Neural progenitor cell (in vitro differentiated cells): ENCODE results near the gene CACNA1D. TPM values are rescaled to one million over a fixed set of nuclear protein-coding genes. Genes with fewer than 3 reads are reported as not detected.

ENCODE experiments used
- DNase-seq: peaks from one replicate; pipeline ENCODE4 v3.0.0-alpha.2; 2016; ENCODE audit warnings: low spot score
- H2AFZ ChIP-seq: fragments of 200-600 bp; sonication (generic); replicated peaks from 2 replicates; pipeline ENCODE4 v1.6.1; 2016; ENCODE audit warnings: antibody characterized with exemption
- H3F3A ChIP-seq: fragments of 200-600 bp; sonication (generic); 2 replicates; pipeline ENCODE4 v1.6.1; 2016; ENCODE audit warnings: antibody characterized with exemption, low read depth
- H3K27ac ChIP-seq: fragments of 200-600 bp; sonication (generic); 2 replicates; pipeline ENCODE4 v1.5.1; 2016; ENCODE audit warnings: mild to moderate bottlenecking
- H3K27me3 ChIP-seq: fragments of 200-600 bp; sonication (generic); 2 replicates; pipeline ENCODE4 v1.6.1; 2016; ENCODE audit warnings: mild to moderate bottlenecking, moderate library complexity
- H3K36me3 ChIP-seq: fragments of 200-600 bp; sonication (generic); 2 replicates; pipeline ENCODE4 v1.5.1; 2016
- H3K4me1 ChIP-seq: fragments of 200-600 bp; sonication (generic); 2 replicates; pipeline ENCODE4 v1.6.1; 2016; ENCODE audit warnings: mixed run types
- H3K4me2 ChIP-seq: fragments of 200-600 bp; sonication (generic); 2 replicates; pipeline ENCODE4 v1.6.1; 2016
- H3K4me3 ChIP-seq: fragments of 200-600 bp; sonication (generic); 2 replicates; pipeline ENCODE4 v1.5.1; 2016
- H3K79me2 ChIP-seq: fragments of 200-600 bp; sonication (generic); 2 replicates; pipeline ENCODE4 v1.6.1; 2016; ENCODE audit warnings: low read depth
- H3K9ac ChIP-seq: fragments of 200-600 bp; sonication (generic); 2 replicates; pipeline ENCODE4 v1.6.1; 2016
- H3K9me3 ChIP-seq: fragments of 200-600 bp; sonication (generic); 2 replicates; pipeline ENCODE4 v1.5.1; 2016; ENCODE audit warnings: low read depth
- H4K20me1 ChIP-seq: fragments of 200-600 bp; sonication (generic); 2 replicates; pipeline ENCODE4 v1.6.1; 2016; ENCODE audit warnings: low read depth
- H3K27ac Mint-ChIP-seq: 3 replicates; pipeline ENCODE4 v1.8.0; 2021; ENCODE audit warnings: mixed read lengths
- H3K27me3 Mint-ChIP-seq: 2 replicates; pipeline ENCODE4 v1.8.0; 2022; ENCODE audit warnings: low read depth, mild to moderate bottlenecking, inconsistent platforms, moderate library complexity, mixed read lengths; ENCODE audit not compliant: insufficient read depth
- H3K36me3 Mint-ChIP-seq: 3 replicates; pipeline ENCODE4 v1.8.0; 2021; ENCODE audit warnings: mixed read lengths
- H3K4me1 Mint-ChIP-seq: 3 replicates; pipeline ENCODE4 v1.8.0; 2021; ENCODE audit warnings: mixed read lengths
- H3K4me3 Mint-ChIP-seq: 3 replicates; pipeline ENCODE4 v1.8.0; 2021; ENCODE audit warnings: mild to moderate bottlenecking, moderate library complexity, mixed read lengths
- H3K9me3 Mint-ChIP-seq: 3 replicates; pipeline ENCODE4 v1.8.0; 2020; ENCODE audit warnings: mixed read lengths
- EZH2 ChIP-seq: fragments of 200-600 bp; sonication (generic); IDR thresholded peaks from 2 replicates; pipeline ENCODE4 v1.6.1; 2017; ENCODE audit warnings: antibody characterized with exemption, mild to moderate bottlenecking, moderate library complexity
- EZH2phosphoT487 ChIP-seq: fragments of 200-600 bp; sonication (generic); IDR thresholded peaks from 2 replicates; pipeline ENCODE4 v1.6.1; 2017; ENCODE audit warnings: antibody characterized with exemption
- total RNA-seq: library from RNA; depleted of rRNA; stranded (reverse); fragments of >200 nt; gene quantifications from 2 replicates; pipeline ENCODE4 v1.2.3, GENCODE V29; 2015; ENCODE audit warnings: low replicate concordance
- TF ChIP-seq, protein P1 (sequence below): fragments of 200-600 bp; sonication (generic); IDR thresholded peaks from 2 replicates; pipeline ENCODE4 v1.5.1; 2017; ENCODE audit warnings: antibody characterized with exemption, mild to moderate bottlenecking

Gene CACNA1D
- total RNA-seq, 1 donor from 2014 or later = 4.7 TPM

DNA sequence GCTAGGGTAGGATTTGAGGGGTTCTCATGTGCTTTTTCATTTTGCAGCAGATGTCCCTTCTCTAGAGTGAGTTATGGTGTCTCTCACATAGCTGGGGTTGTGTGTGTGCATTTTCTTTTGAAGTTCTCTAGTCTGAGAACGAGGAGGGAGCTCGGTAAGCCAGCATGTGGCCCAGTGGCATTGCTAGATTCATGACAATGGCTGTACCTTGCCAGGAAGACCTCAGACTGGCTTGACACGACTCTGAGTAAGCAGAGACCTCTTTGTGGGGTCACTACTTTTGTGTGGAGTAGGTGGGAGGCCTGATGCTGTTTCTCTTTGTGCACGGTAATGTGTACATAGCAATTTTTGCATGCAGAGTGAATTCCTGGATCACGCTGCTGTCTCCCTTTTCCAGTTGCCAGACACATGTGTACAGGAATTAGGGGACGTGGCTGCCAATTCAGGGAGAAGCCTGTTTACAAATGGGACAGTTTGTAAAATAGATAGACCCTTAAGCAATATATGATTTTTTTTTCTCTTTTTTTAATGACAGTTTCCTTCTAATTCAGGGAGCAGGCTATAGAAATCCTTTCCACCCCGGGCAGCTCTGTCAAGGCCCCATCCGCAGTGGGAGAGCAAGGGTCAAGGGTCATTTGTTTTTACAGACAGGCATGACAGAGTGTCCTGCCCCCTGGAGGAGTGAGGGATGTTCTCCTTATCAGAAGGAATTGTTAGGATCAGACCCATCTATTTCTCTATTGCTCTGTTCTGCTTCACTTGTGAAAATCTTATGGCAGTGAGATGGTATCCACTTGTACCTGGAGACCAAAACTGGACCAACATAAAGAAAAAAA, 4.6 kb downstream of the CACNA1D start:
- peak; percentile 55 for DNase-seq

DNA sequence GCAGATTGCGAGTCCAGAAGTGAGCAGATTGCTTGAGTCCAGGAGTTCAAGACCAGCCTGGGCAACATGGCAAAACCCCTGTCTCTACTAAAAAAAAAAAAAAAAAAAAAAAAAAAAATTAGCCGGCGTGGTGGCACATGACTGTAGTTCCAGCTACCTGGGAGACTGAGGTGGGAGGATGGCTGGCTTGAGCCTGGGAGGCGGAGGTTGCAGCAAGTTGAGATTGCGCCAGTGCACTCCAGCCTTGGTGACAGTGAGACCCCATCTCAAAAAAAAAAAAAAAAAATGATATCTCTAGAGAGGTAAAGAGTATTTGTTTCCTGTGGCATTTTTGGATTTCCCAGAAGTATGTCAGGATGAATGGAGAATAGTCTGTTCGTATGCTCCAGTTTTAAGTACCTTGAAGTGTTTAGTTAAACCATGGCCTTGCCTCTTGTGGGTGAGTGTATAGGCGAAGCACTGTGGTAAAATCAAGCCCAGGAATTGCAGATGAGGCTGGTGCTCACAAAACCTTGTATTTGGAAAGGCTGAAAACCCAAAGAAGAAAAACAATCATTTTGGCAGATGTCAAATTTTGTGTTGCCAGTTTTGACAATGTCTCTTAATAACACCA, 5.9 kb downstream of the CACNA1D start:
- Mint-ChIP-seq H3K4me3 (no peak overlapping the region), H3K27ac (no peak overlapping the region), H3K4me1 (peaks cover 43% of the 10 kb centered on the region), H3K27me3 (peaks cover 24% of the 10 kb centered on the region), H3K36me3 (no peaks in the 10 kb centered on the region), H3K9me3 (no peaks in the 10 kb centered on the region)
- no peaks in the 10 kb centered on the region for H3K79me2 ChIP-seq
- peaks cover 9% of the 10 kb centered on the region for H3K4me1 ChIP-seq
- no peak overlapping the region for H2AFZ ChIP-seq
- H3F3A ChIP-seq = peaks cover 10% of the 10 kb centered on the region
- H3K27me3 ChIP-seq = peaks cover 36% of the 10 kb centered on the region
- no peak overlapping the region for H3K9ac ChIP-seq
- no peak overlapping the region for H3K4me2 ChIP-seq
- H3K4me3 ChIP-seq = no peak overlapping the region
- no peak for DNase-seq
- H4K20me1 ChIP-seq = no peaks in the 10 kb centered on the region
- H3K9me3 ChIP-seq = no peaks in the 10 kb centered on the region
- TF ChIP-seq EZH2 = no peak
- no peak for TF ChIP-seq EZH2phosphoT487
- TF ChIP-seq, protein P1, sequence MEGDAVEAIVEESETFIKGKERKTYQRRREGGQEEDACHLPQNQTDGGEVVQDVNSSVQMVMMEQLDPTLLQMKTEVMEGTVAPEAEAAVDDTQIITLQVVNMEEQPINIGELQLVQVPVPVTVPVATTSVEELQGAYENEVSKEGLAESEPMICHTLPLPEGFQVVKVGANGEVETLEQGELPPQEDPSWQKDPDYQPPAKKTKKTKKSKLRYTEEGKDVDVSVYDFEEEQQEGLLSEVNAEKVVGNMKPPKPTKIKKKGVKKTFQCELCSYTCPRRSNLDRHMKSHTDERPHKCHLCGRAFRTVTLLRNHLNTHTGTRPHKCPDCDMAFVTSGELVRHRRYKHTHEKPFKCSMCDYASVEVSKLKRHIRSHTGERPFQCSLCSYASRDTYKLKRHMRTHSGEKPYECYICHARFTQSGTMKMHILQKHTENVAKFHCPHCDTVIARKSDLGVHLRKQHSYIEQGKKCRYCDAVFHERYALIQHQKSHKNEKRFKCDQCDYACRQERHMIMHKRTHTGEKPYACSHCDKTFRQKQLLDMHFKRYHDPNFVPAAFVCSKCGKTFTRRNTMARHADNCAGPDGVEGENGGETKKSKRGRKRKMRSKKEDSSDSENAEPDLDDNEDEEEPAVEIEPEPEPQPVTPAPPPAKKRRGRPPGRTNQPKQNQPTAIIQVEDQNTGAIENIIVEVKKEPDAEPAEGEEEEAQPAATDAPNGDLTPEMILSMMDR = no peak
- H3K36me3 ChIP-seq = no peaks in the 10 kb centered on the region
- H3K27ac ChIP-seq = no peak overlapping the region

More for the DNA sequence above, 4.6 kb downstream of the CACNA1D start:
- Histone ChIP-seq H3K4me1 (peaks cover 15% of the 10 kb centered on the region), H3K27me3 (peaks cover 46% of the 10 kb centered on the region), H3K9ac (no peak overlapping the region), H3K79me2 (no peaks in the 10 kb centered on the region), H2AFZ (no peak overlapping the region), H3K4me2 (no peak overlapping the region), H3F3A (peaks cover 11% of the 10 kb centered on the region), H3K4me3 (no peak overlapping the region), H3K36me3 (no peaks in the 10 kb centered on the region), H3K27ac (no peak overlapping the region), H3K9me3 (no peaks in the 10 kb centered on the region), H4K20me1 (no peaks in the 10 kb centered on the region)
- no peak overlapping the region for H3K27ac Mint-ChIP-seq
- H3K27me3 Mint-ChIP-seq = peaks cover 27% of the 10 kb centered on the region
- no peaks in the 10 kb centered on the region for H3K36me3 Mint-ChIP-seq
- H3K4me3 Mint-ChIP-seq = no peak overlapping the region
- TF ChIP-seq EZH2phosphoT487 (no peak), EZH2 (no peak)
- TF ChIP-seq, protein P1 = peak; percentile 48
- no peaks in the 10 kb centered on the region for H3K9me3 Mint-ChIP-seq
- peaks cover 42% of the 10 kb centered on the region for H3K4me1 Mint-ChIP-seq

DNA sequence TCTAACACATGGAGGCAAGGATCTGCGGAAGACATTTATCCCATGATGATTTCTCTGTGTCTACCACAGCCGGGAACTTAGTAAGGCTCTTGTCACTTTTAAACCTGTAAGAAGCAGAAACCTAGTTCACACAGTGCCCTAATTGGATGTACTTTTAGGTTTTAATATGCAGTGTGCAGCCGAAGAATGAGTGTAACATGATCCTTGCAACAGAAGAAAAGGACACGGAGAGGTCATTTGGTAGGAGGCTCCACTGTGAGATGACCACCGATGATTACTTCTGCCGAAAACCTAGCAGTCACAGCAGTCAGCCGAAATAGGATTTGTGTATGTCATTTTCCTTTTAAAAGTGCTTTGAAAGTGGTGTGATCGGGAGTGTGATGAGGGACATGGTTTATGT, 6.8 kb downstream of the CACNA1D start:
- Mint-ChIP-seq H3K9me3 (no peaks in the 10 kb centered on the region), H3K4me1 (peaks cover 40% of the 10 kb centered on the region), H3K27ac (no peak overlapping the region), H3K27me3 (peaks cover 19% of the 10 kb centered on the region), H3K36me3 (no peaks in the 10 kb centered on the region), H3K4me3 (no peak overlapping the region)
- Histone ChIP-seq H4K20me1 (no peaks in the 10 kb centered on the region), H3K4me3 (no peak overlapping the region), H3K79me2 (no peaks in the 10 kb centered on the region), H3K9me3 (no peaks in the 10 kb centered on the region), H3K27me3 (peaks cover 27% of the 10 kb centered on the region), H3K36me3 (no peaks in the 10 kb centered on the region), H3F3A (peaks cover 6% of the 10 kb centered on the region), H2AFZ (peak overlapping the region; percentile 10), H3K27ac (no peak overlapping the region), H3K9ac (no peak overlapping the region), H3K4me2 (no peak overlapping the region), H3K4me1 (no peaks in the 10 kb centered on the region)
- DNase-seq = no peak
- TF ChIP-seq EZH2phosphoT487 (no peak), EZH2 (no peak)
- TF ChIP-seq, protein P1 = no peak
